Measurements from ENCODE around the gene TRIM54. TPM values are rescaled to one million over a fixed set of nuclear protein-coding genes. Genes with fewer than 3 reads are reported as not detected.

The TRIM54 gene
- total and polyA plus RNA-seq, 9 of the 15 experiments (the other 6 are each of a cell fraction or from before 2014, with no cell fraction given) = not detected

DNA sequence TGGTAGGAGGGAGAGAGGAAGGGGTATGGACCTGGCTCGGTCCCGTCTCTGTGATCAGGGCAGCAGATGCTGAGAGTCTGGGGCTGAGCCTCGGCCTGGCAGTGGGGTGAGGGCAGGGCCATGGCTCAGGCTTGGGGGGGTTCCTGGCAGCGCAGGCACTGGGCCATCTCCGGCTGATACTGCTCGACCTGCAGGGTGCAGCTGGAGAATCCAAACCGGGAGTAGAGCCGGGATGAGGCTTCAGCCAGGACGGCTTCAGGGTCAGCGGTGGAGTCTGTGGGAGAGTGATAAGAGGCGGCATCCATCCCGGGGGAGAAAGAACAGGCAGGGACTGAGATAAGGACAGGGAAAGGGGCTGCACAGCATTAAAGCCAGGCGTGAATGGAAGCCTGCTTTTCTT, 27.0 kb upstream of the TRIM54 start (continued):
- no peak for TF ChIP-seq FOXP1 (CRISPR knock-in tag; IDR thresholded peaks at IDR 0.05)
- peak; percentile 45 for TF ChIP-seq HMGN3 (IDR thresholded peaks at IDR 0.05; ENCODE audit: borderline replicate concordance, extremely low read depth, insufficient read length, low read depth, low read length)
- TF ChIP-seq CCAR2 (IDR thresholded peaks at IDR 0.05; ENCODE audit: low read depth, low read length) = no peak
- no peak for TF ChIP-seq ZNF445 (CRISPR knock-in tag; IDR thresholded peaks at IDR 0.05; ENCODE audit: low read depth)
- 0 out of 2 replicates have a peak, but pooled peaks have one; percentile 36 for TF ChIP-seq LCOR (CRISPR knock-in tag; IDR thresholded peaks at IDR 0.05)
- peak; percentile 58; the same call in 1 of the 2 replicates for TF ChIP-seq SMARCE1 (IDR thresholded peaks at IDR 0.05)
- no peak for TF ChIP-seq ZNF583 (CRISPR knock-in tag; IDR thresholded peaks at IDR 0.05)
- no peak for TF ChIP-seq IRF2 (CRISPR knock-in tag; IDR thresholded peaks at IDR 0.05)
- peak; percentile 56 for TF ChIP-seq CCNT2 (IDR thresholded peaks at IDR 0.05; ENCODE audit: borderline replicate concordance, extremely low read depth, insufficient read length, low read depth, low read length)
- no peak for TF ChIP-seq NCOA4 (IDR thresholded peaks at IDR 0.05; ENCODE audit: partially characterized antibody)
- no peak for TF ChIP-seq MYC (IDR thresholded peaks at IDR 0.05; ENCODE audit: low read depth, low read length)
- no peak for TF ChIP-seq MYC (CRISPR knock-in tag; IDR thresholded peaks at IDR 0.05; ENCODE audit: borderline replicate concordance, low read depth)
- TF ChIP-seq SIN3B (IDR thresholded peaks at IDR 0.05; ENCODE audit: low read depth) = no peak
- TF ChIP-seq RBM22 (IDR thresholded peaks at IDR 0.05; ENCODE audit: low read depth, low read length, poor library complexity, severe bottlenecking) = no peak
- TF ChIP-seq TRIM24 (IDR thresholded peaks at IDR 0.05) = peak in 1 of 2 experiments; percentile 35; a peak in 1 of 4 replicates
- TF ChIP-seq HEY1 (CRISPR knock-in tag; IDR thresholded peaks at IDR 0.05; ENCODE audit: borderline replicate concordance) = no peak
- no peak for TF ChIP-seq CBX8 (IDR thresholded peaks at IDR 0.05; ENCODE audit: borderline replicate concordance, extremely low read depth, low read depth, low read length, poor library complexity, severe bottlenecking)
- TF ChIP-seq BRD4 (IDR thresholded peaks at IDR 0.05) = no peak
- no peak for TF ChIP-seq SPI1 (IDR thresholded peaks at IDR 0.05; ENCODE audit: borderline replicate concordance, low read depth, low read length)
- TF ChIP-seq SREBF2 (CRISPR knock-in tag; IDR thresholded peaks at IDR 0.05) = no peak
- TF ChIP-seq KLF6 (CRISPR knock-in tag; IDR thresholded peaks at IDR 0.05; ENCODE audit: borderline replicate concordance) = no peak
- peak; percentile 11 for TF ChIP-seq RBM25 (IDR thresholded peaks at IDR 0.05; ENCODE audit: low read depth, low read length, severe bottlenecking)
- no peak for TF ChIP-seq ETV6 (IDR thresholded peaks at IDR 0.05; ENCODE audit: borderline replicate concordance in 1 of 2, low read depth in 2 of 2, low read length in 1 of 2)
- no peak for TF ChIP-seq ETV6 (CRISPR knock-in tag; IDR thresholded peaks at IDR 0.05; ENCODE audit: borderline replicate concordance)
- TF ChIP-seq MTA3 (IDR thresholded peaks at IDR 0.05; ENCODE audit: borderline replicate concordance) = peak; percentile 59; the same call in 1 of the 2 replicates
- TF ChIP-seq, protein P1, sequence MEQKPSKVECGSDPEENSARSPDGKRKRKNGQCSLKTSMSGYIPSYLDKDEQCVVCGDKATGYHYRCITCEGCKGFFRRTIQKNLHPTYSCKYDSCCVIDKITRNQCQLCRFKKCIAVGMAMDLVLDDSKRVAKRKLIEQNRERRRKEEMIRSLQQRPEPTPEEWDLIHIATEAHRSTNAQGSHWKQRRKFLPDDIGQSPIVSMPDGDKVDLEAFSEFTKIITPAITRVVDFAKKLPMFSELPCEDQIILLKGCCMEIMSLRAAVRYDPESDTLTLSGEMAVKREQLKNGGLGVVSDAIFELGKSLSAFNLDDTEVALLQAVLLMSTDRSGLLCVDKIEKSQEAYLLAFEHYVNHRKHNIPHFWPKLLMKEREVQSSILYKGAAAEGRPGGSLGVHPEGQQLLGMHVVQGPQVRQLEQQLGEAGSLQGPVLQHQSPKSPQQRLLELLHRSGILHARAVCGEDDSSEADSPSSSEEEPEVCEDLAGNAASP (IDR thresholded peaks at IDR 0.05) = no peak
- TF ChIP-seq CSDE1 (IDR thresholded peaks at IDR 0.05) = no peak
- no peak for TF ChIP-seq TRIM28 (IDR thresholded peaks at IDR 0.05)
